Activated CD8-positive, alpha-beta memory T cell treated with anti-CD3 and anti-CD28 coated beads for 1 hour (primary cell): ENCODE data around the gene BCL2A1.
"Not testable (repeated sequence)": the region's sequence is repeated elsewhere in the genome, so short reads cannot be mapped to it uniquely, and the experiment has no call there.

Experiments
- DNase-seq, 2 donors: peaks; one replicate each; pipeline ENCODE4 v3.0.0-alpha.2; 2020; ENCODE audit warnings: low read depth in 1 of 2; ENCODE audit errors: extremely low read depth in 1 of 2

The BCL2A1 gene

GRCh38 chr15:79970624-79971434 lies at the start of gene BCL2A1:
Gene BCL2A1, minus strand, starts transcription at chr15:79971196. Its CDS starts 77 bp downstream, at chr15:79971119.
- peak; percentile 8 to 26 for DNase-seq

- no peak for DNase-seq
Measured at GRCh38 chr15:80020731-80021130, 49.7 kb upstream of the BCL2A1 start.

GRCh38 chr15:80020149-80020548 lies 49.2 kb upstream of the BCL2A1 start:
- not testable (repeated sequence) for DNase-seq

GRCh38 chr15:80019168-80019745 lies 48.3 kb upstream of the BCL2A1 start:
- DNase-seq: no peak

- DNase-seq: not testable (repeated sequence)
Measured at GRCh38 chr15:80017139-80017538, 46.1 kb upstream of the BCL2A1 start.

GRCh38 chr15:80016506-80016905 lies 45.5 kb upstream of the BCL2A1 start:
- DNase-seq: not testable (repeated sequence)

- DNase-seq: no peak
Measured at GRCh38 chr15:80015156-80015555, 44.2 kb upstream of the BCL2A1 start.

- not testable (repeated sequence) for DNase-seq
Measured at GRCh38 chr15:80014186-80014585, 43.2 kb upstream of the BCL2A1 start.

- DNase-seq: no peak
Measured at GRCh38 chr15:80012060-80012726, 41.2 kb upstream of the BCL2A1 start.

- no peak for DNase-seq
Measured at GRCh38 chr15:80011596-80011995, 40.6 kb upstream of the BCL2A1 start.

- not testable (repeated sequence) for DNase-seq
Measured at GRCh38 chr15:80011041-80011523, 40.1 kb upstream of the BCL2A1 start.

- DNase-seq: no peak
Measured at GRCh38 chr15:80010131-80010673, 39.2 kb upstream of the BCL2A1 start.

- no peak for DNase-seq
Measured at GRCh38 chr15:80007532-80007931, 36.5 kb upstream of the BCL2A1 start.

GRCh38 chr15:80006946-80007345 lies 36.0 kb upstream of the BCL2A1 start:
- DNase-seq: no peak

GRCh38 chr15:80003934-80004472 lies 33.0 kb upstream of the BCL2A1 start:
- no peak for DNase-seq

GRCh38 chr15:80003171-80003570 lies 32.2 kb upstream of the BCL2A1 start:
- DNase-seq: no peak

GRCh38 chr15:80002267-80002666 lies 31.3 kb upstream of the BCL2A1 start:
- no peak for DNase-seq

GRCh38 chr15:79994615-79995014 lies 23.6 kb upstream of the BCL2A1 start:
- no peak for DNase-seq

- DNase-seq: no peak
Measured at GRCh38 chr15:79991826-79992225, 20.8 kb upstream of the BCL2A1 start.

- no peak for DNase-seq
Measured at GRCh38 chr15:79990997-79991334, 20.0 kb upstream of the BCL2A1 start.

GRCh38 chr15:79990280-79990996 lies 19.4 kb upstream of the BCL2A1 start:
- no peak for DNase-seq
